Left ventricle myocardium inferior (tissue), 1 donor: ENCODE results near the gene ADAR. TPM values are rescaled to one million over a fixed set of nuclear protein-coding genes. Genes with fewer than 3 reads are reported as not detected.
"Not testable (repeated sequence)": the region's sequence is repeated elsewhere in the genome, so short reads cannot be mapped to it uniquely, and the experiment has no call there.

Experiments
- DNase-seq: peaks from one replicate; pipeline ENCODE4 v3.0.0-alpha.2; 2020
- H3K27ac ChIP-seq: fragments of 200-600 bp; replicated peaks from 2 replicates; pipeline ENCODE4 v1.8.0; 2021
- H3K27me3 ChIP-seq: fragments of 200-600 bp; 2 replicates; pipeline ENCODE4 v1.8.0; 2021; ENCODE audit warnings: low read depth
- H3K36me3 ChIP-seq: fragments of 200-600 bp; 2 replicates; pipeline ENCODE4 v1.8.0; 2021
- H3K4me1 ChIP-seq: fragments of 200-600 bp; 2 replicates; pipeline ENCODE4 v1.8.0; 2021
- H3K4me3 ChIP-seq: fragments of 200-600 bp; 2 replicates; pipeline ENCODE4 v1.8.0; 2021; ENCODE audit warnings: mild to moderate bottlenecking, moderate library complexity
- H3K9me3 ChIP-seq: fragments of 200-600 bp; replicated peaks from 2 replicates; pipeline ENCODE4 v1.8.0; 2021
- CTCF ChIP-seq: fragments of 200-600 bp; IDR thresholded peaks from 2 replicates; pipeline ENCODE4 v1.8.0; 2021; ENCODE audit warnings: antibody characterized with exemption, mild to moderate bottlenecking, borderline replicate concordance
- intact Hi-C: fragments of 100-400 bp; cut with micrococcal nuclease; formaldehyde crosslinking; loops from one replicate; pipeline ENCODE4 v1.11.0; 2022
- long read RNA-seq: library from polyadenylated mRNA; unstranded; transcript quantifications from one replicate; pipeline ENCODE4 v2.0.0, GENCODE V29; 2021
- total RNA-seq: library from RNA; stranded (reverse); fragmentation: NEBNext Ultra II Directional; extraction: Animal tissue kit (Norgen Biotek cat#: 25700); gene quantifications from one replicate; pipeline ENCODE4 v1.2.1, GENCODE V29; 2021
- donor health status: DM: no; HTN: yes; CAD: no; lungs with severe emphysema.

Gene ADAR
- 55.8 TPM for total RNA-seq
- long read RNA-seq, full-length matches to known transcripts: 6 of 36 reads
- long read RNA-seq, partial matches to known transcripts: 26 of 36 reads
- long read RNA-seq, other reads (novel, unspliced or antisense): 4 of 36 reads

GRCh38 chr1:154607609-154608396 is at the start of gene ADAR:
TSS of gene ADAR (minus strand) at chr1:154608186. CDS start at chr1:154608006, 180 bp downstream.
- Histone ChIP-seq H3K4me1 (peaks cover 74% of the 10 kb centered on the region), H3K36me3 (no peaks in the 10 kb centered on the region), H3K4me3 (peak within 1 kb of the TSS; percentile 74), H3K27ac (peak within 1 kb of the TSS; percentile 91), H3K27me3 (no peaks in the 10 kb centered on the region), H3K9me3 (no peaks in the 10 kb centered on the region)
- TF ChIP-seq CTCF: no peak
- peak; percentile 90 for DNase-seq
- intact Hi-C loops: no loop called here

GRCh38 chr1:154657556-154657955 is 49.6 kb upstream of the ADAR start:
- no peak overlapping the region for H3K4me3 ChIP-seq
- intact Hi-C loops: no loop called here
- no peaks in the 10 kb centered on the region for H3K4me1 ChIP-seq
- no peak for TF ChIP-seq CTCF
- no peaks in the 10 kb centered on the region for H3K36me3 ChIP-seq
- no peak for DNase-seq
- peaks cover 5% of the 10 kb centered on the region for H3K27me3 ChIP-seq
- H3K27ac ChIP-seq: no peak overlapping the region
- H3K9me3 ChIP-seq: no peaks in the 10 kb centered on the region

GRCh38 chr1:154652893-154653292 is 44.9 kb upstream of the ADAR start:
- intact Hi-C loops: no loop called here
- no peak for DNase-seq
- no peaks in the 10 kb centered on the region for H3K36me3 ChIP-seq
- TF ChIP-seq CTCF: no peak
- H3K4me1 ChIP-seq: no peaks in the 10 kb centered on the region
- H3K27ac ChIP-seq: no peak overlapping the region
- no peaks in the 10 kb centered on the region for H3K9me3 ChIP-seq
- H3K27me3 ChIP-seq: no peaks in the 10 kb centered on the region
- no peak overlapping the region for H3K4me3 ChIP-seq

- H3K36me3 ChIP-seq, H3K4me1 ChIP-seq, H3K27ac ChIP-seq, DNase-seq, H3K27me3 ChIP-seq, H3K9me3 ChIP-seq, intact Hi-C loops, H3K4me3 ChIP-seq: not testable (repeated sequence)
Observed at GRCh38 chr1:154644724-154645123, 36.7 kb upstream of the ADAR start.

- no peak for DNase-seq
- intact Hi-C loops: no loop called here
- H3K36me3 ChIP-seq: no peaks in the 10 kb centered on the region
- H3K4me1 ChIP-seq: no peaks in the 10 kb centered on the region
- H3K4me3 ChIP-seq: no peak overlapping the region
- H3K27ac ChIP-seq: no peak overlapping the region
- H3K9me3 ChIP-seq: peaks cover 21% of the 10 kb centered on the region
- peaks cover 2% of the 10 kb centered on the region for H3K27me3 ChIP-seq
- TF ChIP-seq CTCF: no peak
Observed at GRCh38 chr1:154641534-154641933, 33.5 kb upstream of the ADAR start.

- DNase-seq: no peak
- no peak overlapping the region for H3K4me3 ChIP-seq
- no peaks in the 10 kb centered on the region for H3K4me1 ChIP-seq
- no peaks in the 10 kb centered on the region for H3K36me3 ChIP-seq
- intact Hi-C loops: no loop called here
- TF ChIP-seq CTCF: no peak
- H3K27me3 ChIP-seq: peaks cover 19% of the 10 kb centered on the region
- H3K9me3 ChIP-seq: peaks cover 21% of the 10 kb centered on the region
- H3K27ac ChIP-seq: no peak overlapping the region
Observed at GRCh38 chr1:154639876-154640275, 31.9 kb upstream of the ADAR start.
